Naive thymus-derived CD8-positive, alpha-beta T cell (primary cell): Measurements from ENCODE around the gene RPAP3. TPM values are rescaled to one million over a fixed set of nuclear protein-coding genes. Genes with fewer than 3 reads are reported as not detected.

Source experiments
- ATAC-seq, 2 donors: fragments of 150-1000 bp; cut with Tn5 transposase in 1 of 2; sonication (Bioruptor Pico), chemical (Tn5 transposase) in 1 of 2; 1 replicate in 1 of 2; 2 replicates in 1 of 2; pipeline ENCODE4 v1.10.0; 2021; ENCODE audit warnings: mild to moderate bottlenecking in 2 of 2, moderate library complexity in 2 of 2
- POLR2A ChIA-PET: fragments of 350-600 bp; sonication (Branson Sonifier 250); formaldehyde crosslinking; loops from one replicate; lab custom pipeline; 2021; ENCODE audit warnings: antibody characterized with exemption; lab: Charles Lee
- DNase-seq, 10 donors: peaks; one replicate each; pipeline versions ENCODE4 v3.0.0 to v3.0.0-alpha.2; 2020 to 2022
- H3K27ac Mint-ChIP-seq, 10 donors: one replicate each; pipeline ENCODE4 v1.8.0; 2020 to 2022; ENCODE audit warnings: mild to moderate bottlenecking in 10 of 10, mixed read lengths in 10 of 10, moderate library complexity in 4 of 10, inconsistent platforms in 1 of 10
- H3K27me3 Mint-ChIP-seq, 5 donors: one replicate each; pipeline ENCODE4 v1.8.0; 2021 to 2022; ENCODE audit warnings: mixed read lengths in 5 of 5
- H3K36me3 Mint-ChIP-seq, 3 donors: one replicate each; pipeline ENCODE4 v1.8.0; 2020 to 2022; ENCODE audit warnings: mixed read lengths in 3 of 3, mild to moderate bottlenecking in 2 of 3, inconsistent platforms in 1 of 3
- H3K4me1 Mint-ChIP-seq, 4 donors: one replicate each; pipeline ENCODE4 v1.8.0; 2021 to 2022; ENCODE audit warnings: mixed read lengths in 4 of 4
- H3K4me3 Mint-ChIP-seq, 10 donors: one replicate each; pipeline ENCODE4 v1.8.0; 2020 to 2022; ENCODE audit warnings: mild to moderate bottlenecking in 10 of 10, mixed read lengths in 10 of 10, moderate library complexity in 6 of 10, inconsistent platforms in 1 of 10
- H3K9me3 Mint-ChIP-seq, 9 donors: one replicate each; pipeline ENCODE4 v1.8.0; 2020 to 2022; ENCODE audit warnings: mixed read lengths in 9 of 9, mild to moderate bottlenecking in 3 of 9, inconsistent platforms in 1 of 9, moderate library complexity in 1 of 9
- polyA plus RNA-seq, 3 donors: library from polyadenylated mRNA; unstranded; fragments of 300-500 nt; fragmentation: Illumina TruSeq; gene quantifications; one replicate each; pipeline ENCODE4 v1.2.3, GENCODE V29; 2021
- total RNA-seq, 8 experiments: library from RNA in 2 of 8; stranded (reverse) in 2 of 8; gene quantifications; one replicate each; pipeline ENCODE4 v1.2.3 and lab custom pipeline; 2021 to 2026

The RPAP3 gene
- 10 to 100 TPM; 41.5 to 41.8 TPM for total RNA-seq
- 10 to 100 TPM; 34.6 to 38.7 (median 36.0) TPM for polyA plus RNA-seq
- total RNA-seq (lab: John Stamatoyannopoulos, UW) = 30.0 to 80.1 (median 47.9) reads per million in 6 experiments

GRCh38 chr12:47705566-47706425 lies at the start of gene RPAP3:
Gene RPAP3, minus strand, starts transcription at chr12:47706030. Its CDS starts 3,190 bp downstream, at chr12:47702840.
- peak; percentile 92 to 93 for ATAC-seq
- peak; percentile 91 to 97 (median 95) for DNase-seq
- Mint-ChIP-seq H3K36me3 (peaks cover 0 to 24% (median 2%) of the 10 kb centered on the region in 3 donors), H3K9me3 (no peaks in the 10 kb centered on the region), H3K4me1 (peaks cover 33 to 76% (median 56%) of the 10 kb centered on the region in 4 donors), H3K4me3 (peak within 1 kb of the TSS; percentile 91 to 99 (median 98)), H3K27me3 (no peaks in the 10 kb centered on the region), H3K27ac (peak within 1 kb of the TSS; percentile 91 to 100 (median 97))
- POLR2A ChIA-PET = interaction anchor here (0.5 to 2.4 kb wide), 17 partner anchors 10 to 1716 kb away, joined by 3 to 8 read pairs (median 4); partner anchors contain the start of genes ASB8 and SLC48A1

GRCh38 chr12:47754881-47755280 lies 49.1 kb upstream of the RPAP3 start:
- Mint-ChIP-seq H3K4me3 (no peak overlapping the region), H3K4me1 (peaks cover 8 to 48% (median 30%) of the 10 kb centered on the region in 4 donors), H3K27ac (no peak overlapping the region), H3K36me3 (no peaks in the 10 kb centered on the region), H3K27me3 (peaks cover 0 to 2% (median 0%) of the 10 kb centered on the region in 5 donors), H3K9me3 (no peaks in the 10 kb centered on the region)
- POLR2A ChIA-PET = interaction anchor here (3.2 kb wide), 1 partner anchor 13 kb away, joined by 13 read pairs; no protein-coding TSS in a partner anchor
- ATAC-seq (no peak), DNase-seq (no peak)

- DNase-seq (no peak), ATAC-seq (no peak)
- Mint-ChIP-seq H3K36me3 (no peaks in the 10 kb centered on the region), H3K4me1 (peaks cover 8 to 43% (median 28%) of the 10 kb centered on the region in 4 donors), H3K27me3 (peaks cover 0 to 4% (median 0%) of the 10 kb centered on the region in 5 donors), H3K9me3 (no peaks in the 10 kb centered on the region), H3K4me3 (no peak overlapping the region), H3K27ac (no peak overlapping the region)
- POLR2A ChIA-PET = interaction anchor here (0.6 to 3.2 kb wide), 3 partner anchors 12 to 80 kb away, joined by 3 to 13 read pairs (median 4); no protein-coding TSS in a partner anchor
Observed at GRCh38 chr12:47754126-47754525, 48.3 kb upstream of the RPAP3 start.

- H3K4me3 Mint-ChIP-seq = no peak overlapping the region
- ATAC-seq (no peak), DNase-seq (no peak)
- H3K27me3 Mint-ChIP-seq = peaks cover 0 to 4% (median 0%) of the 10 kb centered on the region in 5 donors
- H3K36me3 Mint-ChIP-seq = no peaks in the 10 kb centered on the region
- no peaks in the 10 kb centered on the region for H3K9me3 Mint-ChIP-seq
- POLR2A ChIA-PET = interaction anchor here (0.6 to 3.2 kb wide), 3 partner anchors 11 to 79 kb away, joined by 3 to 13 read pairs (median 4); no protein-coding TSS in a partner anchor
- peaks cover 8 to 39% (median 23%) of the 10 kb centered on the region in 4 donors for H3K4me1 Mint-ChIP-seq
- peak overlapping the region in 3 of 10 donors; percentile 37 to 58 (median 41) for H3K27ac Mint-ChIP-seq
Observed at GRCh38 chr12:47753021-47754001, 47.5 kb upstream of the RPAP3 start.

GRCh38 chr12:47752552-47752951 lies 46.7 kb upstream of the RPAP3 start:
- peaks cover 0 to 4% (median 0%) of the 10 kb centered on the region in 5 donors for H3K27me3 Mint-ChIP-seq
- H3K27ac Mint-ChIP-seq = peak overlapping the region in 3 of 10 donors; percentile 37 to 58 (median 41)
- H3K36me3 Mint-ChIP-seq = no peaks in the 10 kb centered on the region
- H3K9me3 Mint-ChIP-seq = no peaks in the 10 kb centered on the region
- ATAC-seq (no peak), DNase-seq (no peak)
- H3K4me1 Mint-ChIP-seq = peaks cover 7 to 35% (median 16%) of the 10 kb centered on the region in 4 donors
- POLR2A ChIA-PET = no interaction called here
- H3K4me3 Mint-ChIP-seq = no peak overlapping the region

- no peak overlapping the region for H3K4me3 Mint-ChIP-seq
- H3K27ac Mint-ChIP-seq = no peak overlapping the region
- peaks cover 3 to 34% (median 11%) of the 10 kb centered on the region in 4 donors for H3K4me1 Mint-ChIP-seq
- POLR2A ChIA-PET = no interaction called here
- DNase-seq = no peak
- H3K9me3 Mint-ChIP-seq = no peaks in the 10 kb centered on the region
- H3K27me3 Mint-ChIP-seq = peaks cover 0 to 4% (median 0%) of the 10 kb centered on the region in 5 donors
- H3K36me3 Mint-ChIP-seq = no peaks in the 10 kb centered on the region
- no peak for ATAC-seq
Observed at GRCh38 chr12:47752121-47752520, 46.3 kb upstream of the RPAP3 start.

GRCh38 chr12:47751561-47751960 lies 45.7 kb upstream of the RPAP3 start:
- no peaks in the 10 kb centered on the region for H3K9me3 Mint-ChIP-seq
- no peak overlapping the region for H3K4me3 Mint-ChIP-seq
- H3K27ac Mint-ChIP-seq = peak overlapping the region in 1 of 10 donors; percentile 67
- POLR2A ChIA-PET = no interaction called here
- no peak for ATAC-seq
- no peak for DNase-seq
- peaks cover 2 to 34% (median 10%) of the 10 kb centered on the region in 4 donors for H3K4me1 Mint-ChIP-seq
- peaks cover 0 to 4% (median 0%) of the 10 kb centered on the region in 5 donors for H3K27me3 Mint-ChIP-seq
- H3K36me3 Mint-ChIP-seq = no peaks in the 10 kb centered on the region

- ATAC-seq (no peak), DNase-seq (no peak)
- Mint-ChIP-seq H3K36me3 (no peaks in the 10 kb centered on the region), H3K9me3 (no peaks in the 10 kb centered on the region), H3K4me1 (peaks cover 2 to 30% (median 7%) of the 10 kb centered on the region in 4 donors), H3K4me3 (no peak overlapping the region), H3K27ac (no peak overlapping the region), H3K27me3 (peaks cover 0 to 4% (median 0%) of the 10 kb centered on the region in 5 donors)
- POLR2A ChIA-PET = no interaction called here
Observed at GRCh38 chr12:47750916-47751470, 45.2 kb upstream of the RPAP3 start.

- peak overlapping the region in 1 of 10 donors; percentile 41 for H3K27ac Mint-ChIP-seq
- H3K36me3 Mint-ChIP-seq = no peaks in the 10 kb centered on the region
- no peak for DNase-seq
- no peak for ATAC-seq
- H3K27me3 Mint-ChIP-seq = peaks cover 0 to 4% (median 0%) of the 10 kb centered on the region in 5 donors
- H3K9me3 Mint-ChIP-seq = no peaks in the 10 kb centered on the region
- peaks cover 2 to 24% (median 2%) of the 10 kb centered on the region in 4 donors for H3K4me1 Mint-ChIP-seq
- H3K4me3 Mint-ChIP-seq = no peak overlapping the region
- POLR2A ChIA-PET = interaction anchor here (0.7 kb wide), 1 partner anchor 20 kb away, joined by 3 read pairs; no protein-coding TSS in a partner anchor
Observed at GRCh38 chr12:47750229-47750798, 44.5 kb upstream of the RPAP3 start.

- DNase-seq = no peak
- peaks cover 3 to 17% (median 9%) of the 10 kb centered on the region in 4 donors for H3K4me1 Mint-ChIP-seq
- peak overlapping the region in 1 of 10 donors; percentile 38 for H3K27ac Mint-ChIP-seq
- H3K9me3 Mint-ChIP-seq = no peaks in the 10 kb centered on the region
- H3K36me3 Mint-ChIP-seq = no peaks in the 10 kb centered on the region
- POLR2A ChIA-PET = no interaction called here
- H3K4me3 Mint-ChIP-seq = no peak overlapping the region
- no peak for ATAC-seq
- peaks cover 0 to 4% (median 0%) of the 10 kb centered on the region in 5 donors for H3K27me3 Mint-ChIP-seq
Observed at GRCh38 chr12:47748899-47749298, 43.1 kb upstream of the RPAP3 start.

GRCh38 chr12:47748507-47748828 lies 42.6 kb upstream of the RPAP3 start:
- Mint-ChIP-seq H3K4me1 (peaks cover 7 to 17% (median 12%) of the 10 kb centered on the region in 4 donors), H3K27ac (no peak overlapping the region), H3K27me3 (peaks cover 0 to 4% (median 0%) of the 10 kb centered on the region in 5 donors), H3K4me3 (no peak overlapping the region), H3K36me3 (no peaks in the 10 kb centered on the region), H3K9me3 (no peaks in the 10 kb centered on the region)
- DNase-seq (no peak), ATAC-seq (no peak)
- POLR2A ChIA-PET = interaction anchor here (1.2 kb wide), 1 partner anchor 10 kb away, joined by 3 read pairs; the partner anchor contains the start of gene RAPGEF3
